Large intestine (tissue), 3 donors: ENCODE results near the gene CDC25A. TPM values are rescaled to one million over a fixed set of nuclear protein-coding genes. Genes with fewer than 3 reads are reported as not detected.
"Not testable (repeated sequence)": the region's sequence is repeated elsewhere in the genome, so short reads cannot be mapped to it uniquely, and the experiment has no call there.

Experiments
- DNase-seq, 2 donors: peaks; one replicate each; pipeline versions ENCODE4 v3.0.0 to v3.0.0-alpha.2; 2013
- H3K27ac ChIP-seq: one replicate; pipeline ENCODE4 v1.5.1; 2013; ENCODE audit warnings: low read length
- H3K27me3 ChIP-seq: 2 replicates; pipeline ENCODE4 v1.6.1; 2013; ENCODE audit warnings: low read length; ENCODE audit not compliant: control insufficient read depth, insufficient read depth
- H3K36me3 ChIP-seq: 2 replicates; pipeline ENCODE4 v1.6.1; 2013; ENCODE audit warnings: low read length; ENCODE audit not compliant: control insufficient read depth, insufficient read depth
- H3K4me1 ChIP-seq: one replicate; pipeline ENCODE4 v1.6.1; 2013; ENCODE audit warnings: low read length; ENCODE audit not compliant: control insufficient read depth, insufficient read depth
- H3K4me3 ChIP-seq: one replicate; pipeline ENCODE4 v1.5.1; 2013; ENCODE audit warnings: low read length
- H3K9me3 ChIP-seq: one replicate; pipeline ENCODE4 v1.6.1; 2013; ENCODE audit warnings: mild to moderate bottlenecking, low read depth, low read length, moderate library complexity; ENCODE audit not compliant: control insufficient read depth
- WGBS: methylation state at CpG from one replicate; pipeline ENCODE4 v1.1.5; 2013; ENCODE audit warnings: low lambda C conversion rate; ENCODE audit not compliant: insufficient coverage; 5-methylcytosine and 5-hydroxymethylcytosine counted together
- polyA plus RNA-seq: library from polyadenylated mRNA; unstranded; fragments of 120-200 nt; gene quantifications from one replicate; pipeline ENCODE4 v1.2.1, GENCODE V29; 2013

The CDC25A gene
- polyA plus RNA-seq, 1 donor = 5.3 TPM

DNA sequence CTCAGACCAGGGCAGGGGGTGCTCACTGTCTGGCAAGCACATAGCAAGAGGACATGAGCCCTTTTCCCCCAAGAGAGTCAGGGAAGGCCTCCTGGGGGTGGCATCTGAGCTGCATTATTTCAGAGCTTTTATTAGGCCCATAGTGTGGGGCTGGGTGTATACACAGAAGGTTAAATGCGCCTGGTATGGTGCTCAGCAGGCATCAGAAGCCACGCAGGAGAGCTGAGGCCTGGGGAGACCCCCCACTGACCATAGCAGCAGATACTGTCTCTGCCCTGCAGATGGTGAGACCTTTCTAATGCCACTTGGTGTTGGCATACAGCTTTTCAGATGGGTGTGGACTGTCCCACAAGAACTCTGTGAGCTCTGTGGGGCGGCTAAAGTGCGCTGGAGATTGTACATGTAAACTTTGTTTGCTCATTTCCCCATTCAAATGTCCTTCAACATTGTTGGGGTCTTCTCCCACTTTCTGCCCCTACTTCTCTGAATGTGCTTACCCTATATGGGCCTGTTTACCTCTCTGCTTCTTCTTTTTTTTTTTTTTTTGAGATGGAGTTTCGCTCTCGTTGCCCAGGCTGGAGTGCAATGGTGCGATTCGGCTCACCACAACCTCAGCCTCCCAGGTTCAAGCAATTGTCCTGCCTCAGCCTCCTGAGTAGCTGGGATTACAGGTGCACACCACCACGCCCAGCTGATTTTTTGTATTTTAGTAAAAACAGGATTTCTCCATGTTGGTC lies 62.2 kb downstream of the CDC25A start:
- DNase-seq = no peak
- no peak overlapping the region for H3K4me3 ChIP-seq
- no peaks in the 10 kb centered on the region for H3K4me1 ChIP-seq
- no CpG with 5 or more reads among the region's 9 CpGs for WGBS
- H3K9me3 ChIP-seq = no peaks in the 10 kb centered on the region
- no peaks in the 10 kb centered on the region for H3K27me3 ChIP-seq
- no peak overlapping the region for H3K27ac ChIP-seq
- H3K36me3 ChIP-seq = no peaks in the 10 kb centered on the region

DNA sequence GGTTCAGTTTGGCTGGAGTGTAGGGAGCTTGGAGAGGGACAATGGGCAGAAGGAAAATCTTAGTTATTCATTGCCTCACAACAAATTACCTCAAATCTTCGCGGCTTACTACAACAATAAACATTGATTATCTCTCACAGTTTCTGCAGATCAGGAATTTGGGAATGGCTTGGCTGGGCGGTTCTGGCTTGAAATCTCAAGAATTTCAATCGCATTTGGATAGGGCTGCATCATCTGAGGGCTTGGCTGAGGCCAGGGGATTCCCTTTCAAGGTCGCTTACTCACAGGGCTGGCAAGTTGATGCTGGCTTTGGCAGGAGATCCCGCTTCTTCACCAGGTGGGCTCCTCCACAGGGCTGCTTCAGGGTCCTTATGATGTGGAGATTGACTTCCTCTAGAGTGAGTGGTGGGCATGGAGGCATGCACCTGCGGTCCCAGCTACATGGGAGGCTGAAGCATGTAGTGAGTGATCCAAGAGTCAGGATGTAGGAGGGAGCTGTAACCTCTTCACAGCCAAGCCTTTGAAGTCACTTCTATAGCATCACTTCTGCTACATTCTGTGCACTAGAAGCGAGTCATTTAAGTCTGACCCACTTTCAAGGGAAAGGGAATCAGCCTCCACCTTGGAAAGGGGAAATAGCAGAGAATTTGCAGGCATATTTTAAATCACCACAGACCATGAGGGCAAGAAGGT lies 63.1 kb downstream of the CDC25A start:
- no peak for DNase-seq
- Histone ChIP-seq H3K9me3 (no peaks in the 10 kb centered on the region), H3K27me3 (no peaks in the 10 kb centered on the region), H3K27ac (no peak overlapping the region), H3K4me1 (no peaks in the 10 kb centered on the region), H3K36me3 (no peaks in the 10 kb centered on the region), H3K4me3 (no peak overlapping the region)
- WGBS = no CpG with 5 or more reads among the region's 8 CpGs

DNA sequence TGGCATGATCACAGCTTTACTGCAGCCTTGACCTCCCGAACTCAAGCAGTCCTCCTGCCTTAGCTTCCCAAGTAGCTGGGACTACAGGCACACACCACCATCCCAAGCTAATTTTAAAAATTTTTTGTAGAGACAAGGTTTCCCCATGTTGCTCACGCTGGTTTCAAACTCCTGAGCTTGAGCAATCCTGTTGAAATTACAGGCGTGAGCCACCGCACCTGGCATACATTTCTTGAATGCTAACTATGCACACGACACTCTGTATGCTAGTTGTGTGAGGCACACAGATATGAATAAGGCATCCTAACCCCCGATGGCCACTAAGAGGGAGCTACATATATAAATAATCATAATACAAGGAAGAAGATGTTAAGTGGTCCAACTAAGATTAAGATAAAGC lies 64.9 kb downstream of the CDC25A start:
- DNase-seq = no peak

DNA sequence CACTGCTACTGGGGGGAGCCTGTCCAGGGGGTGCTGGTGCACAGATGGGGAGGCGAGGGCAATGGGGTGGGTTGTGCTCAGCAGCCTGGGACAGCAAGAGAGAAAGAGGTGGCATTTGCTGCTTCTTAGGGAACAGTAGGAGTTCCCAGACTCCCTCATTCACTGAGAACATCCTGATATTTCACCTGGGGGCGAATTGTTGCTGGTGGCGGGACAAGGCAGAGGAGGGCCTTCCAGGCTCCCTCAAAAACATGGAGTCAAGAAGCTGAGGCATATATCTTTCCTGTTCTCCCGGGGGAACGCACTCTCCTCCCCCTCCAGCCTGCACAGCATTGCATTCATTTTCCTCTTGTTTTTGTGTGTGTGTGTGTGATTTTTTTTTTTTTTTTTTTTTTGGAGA lies 65.7 kb downstream of the CDC25A start:
- H3K27ac ChIP-seq = no peak overlapping the region
- H3K27me3 ChIP-seq = no peaks in the 10 kb centered on the region
- no peak for DNase-seq
- no peaks in the 10 kb centered on the region for H3K9me3 ChIP-seq
- H3K4me3 ChIP-seq = no peak overlapping the region
- no peaks in the 10 kb centered on the region for H3K4me1 ChIP-seq
- no peaks in the 10 kb centered on the region for H3K36me3 ChIP-seq
- WGBS = no CpG with 5 or more reads among the region's 5 CpGs

More for the DNA sequence above, 64.9 kb downstream of the CDC25A start:
- Histone ChIP-seq H3K4me1 (no peaks in the 10 kb centered on the region), H3K4me3 (no peak overlapping the region), H3K9me3 (no peaks in the 10 kb centered on the region), H3K27ac (no peak overlapping the region), H3K36me3 (no peaks in the 10 kb centered on the region), H3K27me3 (no peaks in the 10 kb centered on the region)
- 87% methylated on average over 3 of the region's 6 CpGs for WGBS

DNA sequence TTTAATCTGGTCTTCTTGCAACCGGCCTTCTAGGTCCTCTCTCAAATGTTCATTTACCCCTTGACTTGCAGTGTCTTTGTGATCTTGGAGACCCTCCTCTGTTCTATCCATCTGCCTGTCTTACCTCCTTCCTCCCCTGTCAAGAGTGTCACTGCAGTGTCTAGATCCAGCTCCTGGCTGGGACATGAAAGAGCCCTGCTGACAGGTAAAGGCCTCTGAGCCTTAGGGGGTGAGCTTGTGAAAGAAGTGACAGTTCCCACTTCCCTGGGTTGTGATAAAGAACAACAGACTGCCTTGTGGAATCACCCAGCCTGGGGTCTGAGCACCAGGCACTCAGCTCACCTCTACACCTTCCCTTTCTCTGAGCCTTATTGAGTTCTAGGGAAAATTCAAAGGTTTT lies 68.0 kb downstream of the CDC25A start:
- H3K36me3 ChIP-seq = no peaks in the 10 kb centered on the region
- DNase-seq = no peak
- H3K9me3 ChIP-seq = no peaks in the 10 kb centered on the region
- H3K27me3 ChIP-seq = no peaks in the 10 kb centered on the region
- no CpG with 5 or more reads among the region's 1 CpG for WGBS
- no peaks in the 10 kb centered on the region for H3K4me1 ChIP-seq
- no peak overlapping the region for H3K27ac ChIP-seq
- no peak overlapping the region for H3K4me3 ChIP-seq

DNA sequence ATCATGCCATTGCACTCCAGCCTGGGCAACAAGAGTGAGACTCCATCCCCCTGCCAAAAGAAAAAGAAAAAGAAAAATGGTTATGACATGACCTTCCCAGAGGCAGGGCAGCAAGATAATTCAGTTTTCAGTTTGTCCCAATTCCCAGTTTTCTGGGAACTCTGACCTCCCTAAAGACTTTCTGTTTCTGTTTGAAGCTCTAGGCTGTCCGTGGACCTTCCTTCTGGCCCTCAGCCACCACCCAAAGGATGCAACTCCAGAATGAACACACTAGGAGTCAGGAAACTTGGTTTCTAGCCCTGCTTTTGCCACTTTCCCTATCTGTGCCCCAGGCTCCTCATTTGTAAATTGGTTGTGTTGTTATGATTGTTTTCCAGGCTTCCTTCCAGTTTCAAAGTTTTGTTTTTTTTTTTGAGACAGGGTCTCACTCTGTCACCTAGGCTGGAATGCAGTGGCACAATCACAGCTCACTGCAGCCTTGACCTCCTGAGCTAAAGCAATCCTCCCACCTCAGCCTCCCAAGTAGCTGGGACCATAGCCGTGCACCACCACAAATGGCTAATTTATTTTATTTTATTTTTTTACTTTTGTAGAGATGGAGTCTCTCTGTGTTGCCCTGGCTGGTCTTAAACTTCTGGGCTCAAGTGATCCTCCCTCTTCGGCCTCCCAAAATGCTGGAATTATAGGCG lies 68.6 kb downstream of the CDC25A start:
- Histone ChIP-seq H3K27me3 (no peaks in the 10 kb centered on the region), H3K27ac (no peak overlapping the region), H3K36me3 (no peaks in the 10 kb centered on the region), H3K4me3 (no peak overlapping the region), H3K4me1 (no peaks in the 10 kb centered on the region), H3K9me3 (no peaks in the 10 kb centered on the region)
- no CpG with 5 or more reads among the region's 4 CpGs for WGBS
- peak in 1 of 2 donors; percentile 22 for DNase-seq

DNA sequence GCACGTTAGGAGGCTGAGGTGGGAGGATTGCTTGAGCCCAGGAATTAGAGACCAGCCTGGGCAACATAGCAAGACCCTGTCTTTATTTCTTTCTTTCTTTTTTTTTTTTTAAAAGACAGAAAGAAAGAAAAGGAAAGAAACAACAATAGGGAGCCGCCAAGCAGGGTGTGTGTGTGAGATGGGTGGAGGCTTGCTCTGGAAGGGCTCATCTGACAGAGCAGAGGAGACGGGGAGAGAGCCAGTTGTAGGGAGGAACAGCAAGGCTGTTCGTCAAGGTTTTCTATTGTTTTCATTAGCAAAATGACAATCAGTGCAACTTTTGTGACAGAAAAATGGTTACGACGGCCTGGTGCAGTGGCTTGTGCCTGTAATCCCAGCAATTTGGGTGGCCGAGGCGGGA lies 69.3 kb downstream of the CDC25A start:
- no peak overlapping the region for H3K27ac ChIP-seq
- no peaks in the 10 kb centered on the region for H3K9me3 ChIP-seq
- no peaks in the 10 kb centered on the region for H3K27me3 ChIP-seq
- WGBS = no CpG with 5 or more reads among the region's 8 CpGs
- no peaks in the 10 kb centered on the region for H3K36me3 ChIP-seq
- DNase-seq = no peak
- no peak overlapping the region for H3K4me3 ChIP-seq
- H3K4me1 ChIP-seq = no peaks in the 10 kb centered on the region

DNA sequence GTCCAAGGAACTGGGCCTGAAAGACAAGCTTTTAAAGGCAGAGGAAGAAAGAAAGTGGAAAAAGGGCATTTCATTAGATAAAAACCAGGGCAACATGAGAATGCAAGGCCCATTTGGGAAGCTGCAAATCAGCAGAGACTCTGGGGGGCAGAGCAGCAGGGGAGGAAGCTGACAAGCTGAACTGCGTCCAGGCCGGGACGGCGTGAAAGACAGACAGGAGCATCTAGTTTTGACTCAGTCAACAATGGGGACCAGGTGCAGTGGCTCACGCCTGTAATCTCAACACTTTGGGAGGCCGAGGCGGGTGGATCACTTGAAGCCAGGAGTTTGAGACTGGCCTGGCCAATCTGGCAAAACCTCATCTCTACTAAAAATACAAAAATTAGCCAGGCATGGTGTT lies 69.9 kb downstream of the CDC25A start:
- Histone ChIP-seq H3K4me3 (no peak overlapping the region), H3K27me3 (no peaks in the 10 kb centered on the region), H3K4me1 (no peaks in the 10 kb centered on the region), H3K9me3 (no peaks in the 10 kb centered on the region), H3K36me3 (no peaks in the 10 kb centered on the region), H3K27ac (no peak overlapping the region)
- no CpG with 5 or more reads among the region's 7 CpGs for WGBS
- no peak for DNase-seq

DNA sequence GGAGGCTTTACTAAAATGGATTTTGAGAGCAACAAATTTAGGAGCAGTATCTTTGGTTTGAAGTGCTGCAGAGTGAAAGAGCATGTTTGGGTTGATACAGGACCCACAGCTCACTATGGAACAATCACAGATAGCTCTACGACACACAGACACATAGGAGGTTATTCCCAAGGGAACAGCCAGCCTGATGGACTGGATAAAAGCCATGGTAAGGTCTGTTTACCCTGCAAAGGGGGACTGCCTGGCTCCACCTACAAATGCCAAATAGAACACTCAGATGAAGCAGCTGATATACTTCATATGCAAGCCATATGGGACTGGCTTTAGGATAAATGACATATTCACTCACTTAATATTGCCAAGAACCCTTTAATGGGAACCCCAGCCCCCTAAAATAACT lies 75.4 kb downstream of the CDC25A start:
- DNase-seq = no peak
- Histone ChIP-seq H3K4me1 (no peaks in the 10 kb centered on the region), H3K4me3 (no peak overlapping the region), H3K27me3 (no peaks in the 10 kb centered on the region), H3K27ac (no peak overlapping the region), H3K36me3 (no peaks in the 10 kb centered on the region), H3K9me3 (peaks cover 13% of the 10 kb centered on the region)
- WGBS = no CpG with 5 or more reads among the region's 1 CpG

DNA sequence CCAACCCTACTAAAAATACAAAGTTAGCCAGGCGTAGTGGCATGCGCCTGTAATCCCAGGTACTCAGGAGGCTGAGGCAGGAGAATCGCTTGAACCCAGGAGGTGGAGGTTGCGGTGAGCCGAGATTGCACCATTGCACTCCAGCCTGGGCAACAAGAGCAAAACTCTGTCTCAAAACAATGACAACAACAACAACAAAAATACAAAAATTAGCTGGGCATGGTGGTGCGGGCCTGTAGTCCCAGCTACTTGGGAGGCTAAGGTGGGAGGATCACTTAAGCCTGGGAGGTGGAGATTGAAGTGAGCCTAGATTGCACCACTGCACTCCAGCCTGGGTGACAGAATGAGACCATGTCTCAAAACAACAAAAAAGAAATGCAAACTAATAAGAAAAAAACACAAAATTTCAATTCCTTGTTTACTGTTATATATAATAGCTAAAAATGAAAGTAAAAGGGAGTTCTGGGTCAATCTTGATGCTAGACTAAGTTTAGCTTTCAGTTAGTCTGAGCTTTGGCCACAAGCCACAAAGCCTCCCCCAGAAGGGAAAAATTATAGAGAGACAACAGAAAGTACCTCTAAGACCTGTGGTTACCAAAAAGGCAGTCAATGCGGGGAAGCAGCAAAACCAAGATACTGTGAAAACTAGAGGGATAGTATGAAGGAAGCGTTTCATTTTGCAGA lies 76.0 kb downstream of the CDC25A start:
- 100% methylated on average over 2 of the region's 8 CpGs for WGBS
- not testable (repeated sequence) for H3K4me3 ChIP-seq, H3K27me3 ChIP-seq, H3K36me3 ChIP-seq, H3K27ac ChIP-seq, H3K4me1 ChIP-seq
- DNase-seq = peak in 1 of 2 donors; percentile 7
- peaks cover 13% of the 10 kb centered on the region for H3K9me3 ChIP-seq
